Activated CD8-positive, alpha-beta memory T cell treated with anti-CD3 and anti-CD28 coated beads for 36 hours (primary cell): Measurements from ENCODE around the gene EPS15. TPM values are rescaled to one million over a fixed set of nuclear protein-coding genes. Genes with fewer than 3 reads are reported as not detected.

Source experiments
- total RNA-seq, 2 experiments: library from RNA; stranded (reverse); gene quantifications; one replicate each; pipeline ENCODE4 v1.2.3, GENCODE V29; 2021

EPS15 gene
- total RNA-seq, 2 experiments from 2014 or later, result 93.5 to 95.5 TPM

Other genes starting within 250 kb of the EPS15 start
- gene TTC39A, start 188.7 kb downstream of the EPS15 start, total RNA-seq, result under 1 TPM in 1 of 2 experiments, not detected in 1; 0.21 TPM
- gene OSBPL9, start 97.8 kb upstream of the EPS15 start, total RNA-seq, result 10 to 100 TPM; 49.5 to 49.6 TPM